ENCODE data around the gene COL27A1.

The COL27A1 gene

DNA sequence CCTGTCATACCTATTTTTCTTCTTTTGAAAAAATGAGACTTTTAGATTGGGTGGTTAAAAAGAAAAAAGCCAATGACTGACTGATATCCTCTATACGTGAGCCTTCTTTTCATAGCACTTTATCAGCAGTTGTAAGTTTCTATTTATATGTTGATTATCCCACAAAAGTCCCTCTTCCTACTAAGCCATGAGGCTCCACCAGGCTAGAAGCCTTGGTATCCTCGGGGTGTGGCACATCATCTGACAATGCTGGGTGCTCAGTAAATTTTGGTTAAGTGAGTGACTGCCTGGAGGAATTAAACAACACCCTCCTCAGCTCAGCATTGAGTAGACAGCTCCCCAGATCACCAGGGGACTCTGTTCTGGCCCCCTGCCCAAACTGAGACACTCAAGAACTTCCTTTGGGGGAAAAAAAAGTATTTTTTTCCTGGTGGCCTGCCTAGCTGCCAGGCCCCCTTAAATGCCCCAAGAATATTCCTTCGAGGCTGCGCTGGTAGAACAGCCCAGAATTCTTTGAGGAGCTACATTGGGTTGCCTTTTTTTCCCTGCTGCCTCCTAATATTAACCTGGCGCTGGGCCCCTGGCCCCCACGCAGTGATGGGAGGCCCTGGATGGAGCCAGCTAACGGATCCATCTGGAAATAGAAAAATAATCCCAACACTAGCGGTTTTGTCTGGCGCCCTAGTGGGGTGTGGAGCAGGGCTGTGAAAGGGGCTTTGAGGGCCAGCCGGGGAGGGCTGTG, 23.4 kb upstream of the COL27A1 start:
- DNase-seq (ENCODE audit: extremely low read depth, low read depth) = no peak
- TF ChIP-seq, protein P1, sequence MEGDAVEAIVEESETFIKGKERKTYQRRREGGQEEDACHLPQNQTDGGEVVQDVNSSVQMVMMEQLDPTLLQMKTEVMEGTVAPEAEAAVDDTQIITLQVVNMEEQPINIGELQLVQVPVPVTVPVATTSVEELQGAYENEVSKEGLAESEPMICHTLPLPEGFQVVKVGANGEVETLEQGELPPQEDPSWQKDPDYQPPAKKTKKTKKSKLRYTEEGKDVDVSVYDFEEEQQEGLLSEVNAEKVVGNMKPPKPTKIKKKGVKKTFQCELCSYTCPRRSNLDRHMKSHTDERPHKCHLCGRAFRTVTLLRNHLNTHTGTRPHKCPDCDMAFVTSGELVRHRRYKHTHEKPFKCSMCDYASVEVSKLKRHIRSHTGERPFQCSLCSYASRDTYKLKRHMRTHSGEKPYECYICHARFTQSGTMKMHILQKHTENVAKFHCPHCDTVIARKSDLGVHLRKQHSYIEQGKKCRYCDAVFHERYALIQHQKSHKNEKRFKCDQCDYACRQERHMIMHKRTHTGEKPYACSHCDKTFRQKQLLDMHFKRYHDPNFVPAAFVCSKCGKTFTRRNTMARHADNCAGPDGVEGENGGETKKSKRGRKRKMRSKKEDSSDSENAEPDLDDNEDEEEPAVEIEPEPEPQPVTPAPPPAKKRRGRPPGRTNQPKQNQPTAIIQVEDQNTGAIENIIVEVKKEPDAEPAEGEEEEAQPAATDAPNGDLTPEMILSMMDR (IDR thresholded peaks at IDR 0.05; ENCODE audit: low read depth, low read length) = no peak

DNA sequence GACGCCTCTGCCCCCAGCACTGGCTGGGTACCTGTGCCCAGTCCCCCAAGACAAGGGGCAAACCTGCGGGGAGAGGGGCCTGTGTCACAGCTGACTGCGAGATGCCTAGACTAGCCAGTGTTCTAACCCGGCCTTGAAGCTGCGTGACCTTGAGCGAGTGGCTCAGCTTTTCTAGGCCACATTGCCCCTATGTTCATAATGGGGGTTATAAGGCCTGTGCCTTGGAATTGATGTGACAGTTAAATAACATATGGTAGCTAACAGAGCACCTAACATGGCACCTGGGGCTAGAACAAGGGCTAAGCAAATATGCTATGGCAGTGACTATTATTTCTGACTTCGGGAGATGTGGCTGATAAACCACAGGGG, 22.8 kb upstream of the COL27A1 start:
- no peak for DNase-seq (ENCODE audit: extremely low read depth, low read depth)
- TF ChIP-seq, protein P1 (IDR thresholded peaks at IDR 0.05; ENCODE audit: low read depth, low read length) = no peak

DNA sequence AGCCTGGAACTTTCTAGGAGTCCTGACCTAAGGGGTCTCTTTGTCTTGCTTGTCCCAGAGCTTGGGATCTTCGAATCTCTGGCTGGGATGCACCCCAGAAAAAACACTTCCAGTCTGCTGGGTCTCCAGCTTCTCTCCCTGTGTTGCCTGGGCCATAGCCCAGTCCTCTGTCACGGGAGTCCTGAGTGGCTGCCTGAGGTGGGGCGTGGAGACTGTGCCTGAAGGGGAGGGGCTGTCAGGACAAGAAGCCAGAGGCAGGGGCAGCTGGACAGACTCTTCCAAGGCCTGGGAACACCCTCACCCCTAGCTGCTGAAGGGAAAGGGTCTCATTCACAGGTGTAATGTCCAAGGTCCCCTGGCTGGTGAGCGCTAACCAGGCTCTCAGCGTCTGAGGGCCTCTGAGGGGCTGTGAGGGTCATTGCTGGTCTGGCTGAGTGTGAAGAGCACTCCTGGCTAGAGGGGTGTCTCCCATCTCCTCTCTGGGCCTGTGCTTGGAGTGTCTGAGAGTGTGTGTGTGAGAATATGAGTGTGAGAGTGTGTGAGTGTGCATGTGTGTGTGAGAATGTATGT, 20.4 kb upstream of the COL27A1 start:
- TF ChIP-seq, protein P1 (IDR thresholded peaks at IDR 0.05; ENCODE audit: low read depth, low read length) = no peak
- no peak for DNase-seq (ENCODE audit: extremely low read depth, low read depth)

DNA sequence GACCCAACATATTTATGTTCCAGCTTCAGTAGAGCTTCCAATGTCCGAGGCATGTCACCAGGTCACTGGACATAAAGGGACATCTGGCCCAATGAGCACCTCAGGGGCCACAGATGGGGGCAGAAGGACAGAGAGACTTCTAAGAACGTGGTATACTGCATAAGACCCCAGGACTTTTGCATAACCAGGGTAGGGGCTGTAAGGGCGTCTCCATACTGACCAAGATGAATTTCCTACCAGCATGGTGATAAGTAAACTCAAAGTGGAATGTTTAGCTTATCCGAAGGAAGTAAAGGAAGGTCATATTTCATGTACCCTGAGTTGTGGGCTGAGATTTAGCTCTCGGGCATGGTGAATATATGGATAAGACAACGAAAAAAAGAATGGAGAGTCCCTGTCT, 17.5 kb upstream of the COL27A1 start:
- TF ChIP-seq, protein P1 (IDR thresholded peaks at IDR 0.05; ENCODE audit: low read depth, low read length) = no peak

DNA sequence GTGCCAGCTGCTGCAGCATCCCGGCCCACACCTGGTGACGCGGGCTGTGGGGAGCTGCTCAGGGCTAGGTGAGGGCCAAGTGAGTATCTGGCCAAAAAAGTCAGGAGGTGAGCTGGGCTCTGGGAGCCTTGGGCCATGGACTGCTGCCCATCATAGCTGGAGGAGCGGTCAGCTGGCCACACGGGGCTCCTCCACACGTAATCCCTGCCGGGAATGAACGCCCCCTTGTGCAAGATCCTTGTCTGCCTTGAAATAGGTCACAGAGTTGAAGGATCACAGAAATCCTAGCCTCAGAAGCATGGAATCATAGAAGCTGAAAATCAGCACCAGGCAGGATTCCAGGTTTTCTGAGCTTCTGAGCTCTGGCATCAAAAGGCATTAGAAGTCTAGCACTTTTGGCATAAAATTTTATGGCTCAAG, 16.8 kb upstream of the COL27A1 start:
- TF ChIP-seq, protein P1 (IDR thresholded peaks at IDR 0.05; ENCODE audit: low read depth, low read length) = no peak
- DNase-seq (ENCODE audit: extremely low read depth, low read depth) = no peak

More for the DNA sequence above, 17.5 kb upstream of the COL27A1 start:
- no peak for DNase-seq (ENCODE audit: extremely low read depth, low read depth)

DNA sequence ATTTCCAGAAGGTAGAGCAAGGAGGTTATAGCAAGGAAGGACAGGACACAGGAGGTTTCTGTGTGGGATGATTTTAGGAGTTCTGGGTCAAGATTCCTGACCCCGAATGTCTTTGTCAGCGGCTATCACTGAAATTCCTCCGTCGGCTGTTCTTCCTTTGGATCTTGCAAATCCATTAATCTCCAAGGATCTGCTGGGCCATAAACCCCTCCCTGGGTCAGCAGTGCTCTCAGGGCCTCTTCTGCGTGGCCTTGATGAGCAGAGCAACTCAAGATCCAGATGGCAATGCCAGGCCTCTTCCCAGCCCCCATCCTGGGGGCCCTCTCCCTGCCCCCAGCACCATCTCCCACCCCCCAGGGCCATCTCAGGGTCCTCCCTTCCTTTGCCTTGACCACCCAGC, 16.3 kb upstream of the COL27A1 start:
- TF ChIP-seq, protein P1 (IDR thresholded peaks at IDR 0.05; ENCODE audit: low read depth, low read length) = no peak

DNA sequence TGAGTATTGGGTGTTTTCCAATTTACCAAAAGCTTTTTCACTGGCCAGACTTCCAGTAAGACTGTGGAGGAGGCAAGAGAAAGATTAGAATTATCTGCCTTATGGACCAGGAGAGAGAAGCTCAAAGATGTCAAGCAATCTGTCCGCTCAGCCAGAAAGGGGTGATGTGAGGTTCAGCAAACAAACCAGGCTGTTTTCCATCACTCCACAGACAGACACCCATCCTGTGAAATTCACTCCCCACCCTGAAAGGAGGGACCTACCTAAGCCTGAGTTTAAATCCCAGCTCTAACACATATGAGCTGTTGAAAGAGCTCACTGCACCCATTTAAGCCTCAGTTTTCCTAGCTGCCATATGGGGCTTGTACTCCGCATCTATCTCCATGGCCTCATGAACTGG, 14.9 kb upstream of the COL27A1 start:
- TF ChIP-seq, protein P1 (IDR thresholded peaks at IDR 0.05; ENCODE audit: low read depth, low read length) = no peak
- no peak for DNase-seq (ENCODE audit: extremely low read depth, low read depth)

More for the DNA sequence above, 16.3 kb upstream of the COL27A1 start:
- no peak for DNase-seq (ENCODE audit: extremely low read depth, low read depth)

Data from AG09319 (cell line).